Endometrial microvascular endothelial cells (primary cell): Measurements from ENCODE around the gene MINDY4. TPM values are rescaled to one million over a fixed set of nuclear protein-coding genes. Genes with fewer than 3 reads are reported as not detected.

Experiments
- in situ Hi-C: cut with HindIII; loops from 2 replicates; pipeline ENCODE4 v1.10.0; 2017; ENCODE audit warnings: low sequenced_read_pairs, low pct_unique_long_range_greater_than_20kb; ENCODE audit errors: inconsistent ontology term
- total RNA-seq: library from RNA; depleted of rRNA; stranded (reverse); fragments of >200 nt; gene quantifications from one replicate; pipeline ENCODE4 v1.2.3, GENCODE V29; 2015; ENCODE audit errors: inconsistent ontology term

The MINDY4 gene
- total RNA-seq, 1 donor from 2014 or later, result 8.1 TPM

- in situ Hi-C loops, result no loop called here
Measured at GRCh38 chr7:30861612-30862011, 90.4 kb downstream of the MINDY4 start.

- in situ Hi-C loops, result no loop called here
Measured at GRCh38 chr7:30862995-30863705, 91.9 kb downstream of the MINDY4 start.

- in situ Hi-C loops, result no loop called here
Measured at GRCh38 chr7:30863706-30864035, 92.5 kb downstream of the MINDY4 start.

GRCh38 chr7:30864101-30864500, 92.9 kb downstream of the MINDY4 start:
- in situ Hi-C loops, result no loop called here

GRCh38 chr7:30865076-30865475, 93.9 kb downstream of the MINDY4 start:
- in situ Hi-C loops, result no loop called here

GRCh38 chr7:30865821-30866220, 94.6 kb downstream of the MINDY4 start:
- in situ Hi-C loops, result no loop called here

- in situ Hi-C loops, result no loop called here
Measured at GRCh38 chr7:30866939-30867338, 95.7 kb downstream of the MINDY4 start.

GRCh38 chr7:30867483-30867882, 96.3 kb downstream of the MINDY4 start:
- in situ Hi-C loops, result no loop called here

GRCh38 chr7:30869794-30870611, 98.8 kb downstream of the MINDY4 start:
- in situ Hi-C loops, result no loop called here

GRCh38 chr7:30870821-30871518, 99.8 kb downstream of the MINDY4 start:
- in situ Hi-C loops, result no loop called here

- in situ Hi-C loops, result no loop called here
Measured at GRCh38 chr7:30871655-30872054, 100.4 kb downstream of the MINDY4 start.

- in situ Hi-C loops, result no loop called here
Measured at GRCh38 chr7:30873207-30873606, 102.0 kb downstream of the MINDY4 start.

GRCh38 chr7:30873656-30874055, 102.4 kb downstream of the MINDY4 start:
- in situ Hi-C loops, result no loop called here

- in situ Hi-C loops, result no loop called here
Measured at GRCh38 chr7:30874656-30875302, 103.6 kb downstream of the MINDY4 start.

- in situ Hi-C loops, result no loop called here
Measured at GRCh38 chr7:30877015-30877769, 106.0 kb downstream of the MINDY4 start.

GRCh38 chr7:30877993-30878392, 106.8 kb downstream of the MINDY4 start:
- in situ Hi-C loops, result no loop called here

GRCh38 chr7:30879139-30880124, 108.2 kb downstream of the MINDY4 start:
- in situ Hi-C loops, result no loop called here
